ENCODE measurements around the gene CWC27.
A peak's percentile ranks its signal among the peaks of the same experiment; 100 is the strongest.
"Not testable (repeated sequence)": the region's sequence is repeated elsewhere in the genome, so short reads cannot be mapped to it uniquely, and the experiment has no call there.

CWC27 gene

DNA sequence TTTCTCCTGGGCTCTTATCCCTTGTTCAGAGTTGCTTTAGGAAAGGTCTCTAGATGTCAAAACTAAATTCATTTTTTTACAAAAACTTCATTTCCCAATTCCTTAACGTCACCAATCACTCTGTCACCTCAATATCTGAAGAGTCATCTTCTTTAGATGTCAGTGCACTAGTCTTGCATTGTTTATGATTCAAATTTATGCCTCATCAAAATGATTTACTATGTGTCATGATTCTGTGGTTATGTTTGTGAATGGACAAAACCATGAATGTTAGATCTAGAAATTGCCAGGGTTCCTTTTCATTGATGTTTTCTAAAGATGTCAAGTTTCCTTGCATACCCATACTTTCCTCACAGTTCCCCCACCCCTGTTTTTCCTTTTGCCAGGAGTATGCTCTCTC lies 21.5 kb downstream of the CWC27 start:
- no peak for DNase-seq

DNA sequence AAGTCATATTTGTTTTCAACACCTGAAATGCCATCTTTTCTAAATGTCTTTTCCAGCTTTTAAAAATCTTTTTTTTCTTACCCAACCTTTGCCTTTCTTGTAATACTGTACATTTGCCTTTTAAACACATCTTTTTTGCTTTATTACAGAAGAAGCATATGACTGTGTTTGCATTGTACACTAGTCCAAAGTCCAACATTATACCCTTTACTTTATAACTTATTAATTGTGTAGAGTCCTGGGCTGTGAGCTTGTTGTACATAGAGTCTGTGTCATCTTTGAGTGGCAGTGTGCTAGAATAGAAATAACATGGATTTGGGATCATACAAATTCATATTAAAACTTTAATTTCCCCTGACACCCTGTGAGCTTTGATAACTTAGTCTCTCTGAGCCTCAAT lies 23.7 kb downstream of the CWC27 start:
- no peak for DNase-seq

DNA sequence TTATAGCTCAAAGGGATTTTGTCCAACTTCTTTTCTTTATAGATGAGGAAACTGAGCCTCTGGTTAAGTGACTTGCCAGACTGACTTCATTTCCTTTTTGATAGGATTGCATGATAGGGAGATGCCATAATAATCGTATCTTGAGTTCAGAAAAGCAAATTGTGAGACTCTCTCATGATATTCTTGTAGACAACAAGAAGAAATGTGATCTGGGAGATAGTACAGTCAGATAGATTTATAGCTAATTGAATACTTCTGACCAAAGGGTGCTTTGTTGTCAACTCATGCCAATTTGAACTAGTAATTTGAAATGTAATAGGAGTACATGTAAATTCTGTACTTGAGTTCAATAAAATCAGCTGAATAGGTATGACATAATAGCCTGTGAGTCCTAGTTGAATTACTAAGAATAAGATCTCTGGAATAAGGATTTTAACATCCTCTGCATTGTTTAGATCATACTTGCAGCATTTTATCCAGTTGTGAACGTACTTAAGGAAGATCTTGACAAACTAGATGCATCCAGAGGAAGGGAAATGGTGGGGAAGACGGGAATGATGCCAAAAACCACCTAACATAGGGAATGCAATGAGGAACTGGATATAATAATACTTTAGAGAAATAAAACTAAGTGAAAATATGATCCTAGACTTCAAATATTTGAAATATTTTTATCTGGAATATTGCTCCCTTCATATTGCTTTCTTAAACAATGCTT lies 25.5 kb downstream of the CWC27 start:
- DNase-seq = no peak

DNA sequence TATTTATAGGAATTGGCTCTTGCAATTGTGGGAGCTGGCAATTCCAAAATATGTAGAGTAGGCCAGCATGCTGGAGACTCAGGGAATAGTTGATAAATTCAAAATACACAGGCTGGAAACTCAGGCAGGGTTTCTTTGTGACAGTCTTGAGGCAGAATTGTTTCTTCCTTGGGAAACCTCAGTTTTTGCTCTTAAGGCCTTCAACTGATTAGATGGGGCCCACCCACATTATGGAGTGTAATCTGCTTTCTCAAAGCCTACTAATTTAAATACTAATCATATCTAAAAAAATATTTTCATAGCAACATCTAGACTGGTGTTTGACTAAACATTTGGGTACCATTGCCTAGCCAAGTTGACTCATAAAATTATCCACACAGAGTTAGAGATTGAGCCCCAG lies 27.6 kb downstream of the CWC27 start:
- no peak for DNase-seq

GRCh38 chr5:64800926-64801325 lies 32.2 kb downstream of the CWC27 start:
- DNase-seq = no peak

DNA sequence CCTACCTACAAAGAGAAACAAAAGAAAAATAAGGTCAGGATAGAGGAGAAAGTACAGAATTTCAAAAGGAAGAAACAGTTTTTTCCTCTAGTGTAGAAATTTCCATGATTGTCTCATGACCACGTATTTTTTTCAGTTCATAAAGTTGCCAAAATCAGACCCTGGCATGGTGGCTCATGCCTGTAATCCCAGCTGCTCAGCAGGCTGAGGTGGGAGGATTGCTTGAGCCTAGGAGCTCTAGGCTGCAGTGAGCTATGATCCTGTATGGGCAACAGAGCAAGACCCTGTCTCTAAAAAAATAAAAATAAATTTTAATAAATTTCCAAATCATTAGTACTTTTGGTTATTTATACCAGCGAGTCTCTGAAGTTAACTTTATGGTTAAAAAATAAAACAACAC lies 37.8 kb downstream of the CWC27 start:
- DNase-seq = no peak

DNA sequence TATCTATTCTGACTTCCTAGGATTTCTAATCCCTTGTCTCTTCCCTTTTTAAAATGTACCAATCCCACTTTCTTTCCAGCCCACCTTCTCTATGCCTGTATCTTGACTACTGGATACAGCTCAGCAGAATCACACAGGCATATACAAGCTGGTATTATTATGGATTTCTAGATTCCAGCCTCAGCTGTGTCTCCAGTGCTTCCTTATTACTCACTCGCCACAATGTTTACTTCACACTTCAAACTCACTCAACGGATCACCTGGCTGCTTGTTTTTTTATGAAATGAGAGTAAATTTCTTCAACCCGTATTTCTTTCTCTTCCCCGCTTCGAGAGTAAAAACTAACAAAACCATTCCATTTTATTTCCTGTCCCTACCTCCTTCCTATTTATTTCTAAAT lies 38.8 kb downstream of the CWC27 start:
- DNase-seq = no peak

- peak; percentile 21 for DNase-seq
These were observed 42.4 kb downstream of the CWC27 start for GRCh38 chr5:64811050-64811640.

GRCh38 chr5:64814073-64814472 lies 45.3 kb downstream of the CWC27 start:
- no peak for DNase-seq

- no peak for DNase-seq
These were observed 49.5 kb downstream of the CWC27 start for GRCh38 chr5:64818245-64818644.

DNA sequence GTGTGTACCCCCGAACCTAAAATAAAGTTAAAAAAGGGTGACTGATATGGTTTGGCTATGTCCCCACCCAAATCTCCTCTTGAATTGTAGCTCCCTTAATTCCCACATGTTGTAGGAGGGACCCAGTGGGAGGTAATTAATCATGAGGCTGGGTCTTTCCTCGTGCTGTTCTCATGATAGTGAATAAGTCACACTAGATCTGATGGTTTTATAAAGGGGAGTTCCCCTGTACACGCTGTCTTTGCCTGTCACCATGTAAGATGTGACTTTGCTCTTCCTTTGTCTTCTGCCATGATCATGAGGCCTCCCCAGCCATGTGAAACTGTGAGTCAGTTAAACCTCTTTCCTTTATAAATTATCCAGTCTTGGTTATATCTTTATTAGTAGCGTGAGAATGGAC lies 50.6 kb downstream of the CWC27 start:
- not testable (repeated sequence) for DNase-seq

DNA sequence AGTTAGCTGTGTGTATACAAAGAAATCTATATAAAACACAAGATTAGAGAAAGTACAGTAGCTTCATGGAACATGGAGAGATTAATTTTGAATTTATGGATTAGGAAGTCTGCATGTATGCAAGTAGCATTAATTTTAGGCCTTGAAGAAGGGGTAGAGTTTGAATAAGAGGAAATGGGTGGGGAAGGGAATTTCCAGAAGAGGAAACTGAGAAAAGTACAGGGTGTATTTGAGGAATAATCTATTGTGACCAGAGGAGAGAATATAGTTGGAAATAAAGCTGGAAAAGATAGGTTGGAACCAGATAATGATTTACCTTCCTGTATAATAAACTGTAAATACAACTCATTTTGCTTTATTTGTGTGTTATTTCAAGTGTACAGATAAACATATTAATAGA lies 53.6 kb downstream of the CWC27 start:
- no peak for DNase-seq

GRCh38 chr5:64826541-64826940 lies 57.8 kb downstream of the CWC27 start:
- no peak for DNase-seq

GRCh38 chr5:64827703-64828102 lies 59.0 kb downstream of the CWC27 start:
- DNase-seq = no peak

- not testable (repeated sequence) for DNase-seq
These were observed 61.9 kb downstream of the CWC27 start for GRCh38 chr5:64830650-64831049.

DNA sequence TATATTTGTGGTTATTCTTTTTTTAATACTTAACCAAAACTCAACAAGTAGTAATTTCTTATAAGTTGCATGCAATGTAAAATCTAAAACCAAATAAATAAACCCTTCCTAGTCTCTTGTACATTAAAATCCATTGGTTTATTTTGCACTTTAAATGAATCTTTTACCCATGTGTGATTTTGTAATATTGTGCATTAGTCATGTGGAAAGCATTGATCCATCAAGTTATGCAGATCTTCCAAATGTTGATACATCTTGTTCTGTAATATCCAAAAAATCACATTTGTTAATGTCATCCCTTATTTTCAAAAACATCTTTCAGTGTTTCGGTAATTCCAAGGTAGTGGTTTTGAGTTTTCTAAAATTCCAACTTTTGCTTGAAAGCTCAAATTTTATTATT lies 63.3 kb downstream of the CWC27 start:
- no peak for DNase-seq

DNA sequence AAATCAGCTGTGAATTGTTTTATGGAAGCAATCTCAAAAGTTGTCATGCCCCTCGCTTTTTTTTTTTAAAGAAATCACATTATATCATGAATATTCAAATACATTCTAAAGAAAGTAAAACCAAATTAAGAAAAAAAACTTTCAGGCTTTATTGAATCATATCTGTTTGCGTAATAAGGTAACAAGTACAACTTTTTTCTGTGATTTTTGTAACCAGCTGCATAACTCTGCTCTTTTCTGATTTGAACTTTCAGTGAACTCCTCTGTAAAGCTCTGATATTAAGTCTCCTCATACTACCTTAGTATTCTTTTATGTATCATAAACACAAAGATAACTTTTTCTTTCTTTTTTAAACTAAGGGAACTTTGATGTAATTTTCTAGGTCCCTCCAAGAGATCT lies 65.3 kb downstream of the CWC27 start:
- no peak for DNase-seq

DNA sequence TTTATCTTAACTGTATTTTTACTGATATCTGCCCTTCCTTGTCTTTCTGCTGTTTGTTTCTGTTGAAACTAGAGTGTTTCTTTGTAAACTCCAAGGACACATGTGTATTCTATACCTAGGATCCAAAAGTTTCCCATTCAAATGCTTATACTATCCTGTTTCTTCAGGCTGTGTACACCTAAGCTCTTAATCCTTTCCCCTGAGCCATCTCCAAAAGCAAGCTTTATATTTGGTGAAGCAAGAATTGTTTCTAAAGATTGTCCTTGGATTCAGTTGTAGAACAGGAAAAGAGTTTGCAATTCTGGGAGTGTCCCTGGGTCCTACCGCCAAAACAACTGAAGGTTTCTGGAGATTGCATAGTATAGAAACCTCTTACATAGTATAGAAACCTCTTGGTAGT lies 65.9 kb downstream of the CWC27 start:
- no peak for DNase-seq

DNA sequence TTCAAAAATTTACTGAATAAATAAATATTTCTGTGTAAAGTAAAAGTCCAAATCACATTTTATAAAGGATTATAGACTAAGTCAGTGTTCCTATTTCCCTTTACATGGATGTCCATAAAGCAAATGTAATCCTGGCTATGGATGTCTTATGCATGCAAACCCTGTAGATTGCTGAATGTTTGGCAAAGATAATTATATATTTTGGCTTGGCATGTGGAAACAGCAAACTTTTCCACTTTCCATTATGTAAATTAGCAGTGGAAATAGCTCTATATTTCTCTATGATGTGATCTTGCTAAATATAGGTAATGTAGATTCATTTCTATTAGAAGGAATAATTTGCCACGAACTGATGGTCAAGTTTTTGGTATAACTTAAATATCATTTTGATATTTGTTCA lies 66.5 kb downstream of the CWC27 start:
- no peak for DNase-seq

- DNase-seq = no peak
These were observed 67.5 kb downstream of the CWC27 start for GRCh38 chr5:64836190-64836755.

GRCh38 chr5:64836786-64837185 lies 68.1 kb downstream of the CWC27 start:
- no peak for DNase-seq

GRCh38 chr5:64838376-64838775 lies 69.6 kb downstream of the CWC27 start:
- no peak for DNase-seq

GRCh38 chr5:64838803-64839202 lies 70.1 kb downstream of the CWC27 start:
- no peak for DNase-seq

- DNase-seq = no peak
These were observed 71.2 kb downstream of the CWC27 start for GRCh38 chr5:64839936-64840335.

DNA sequence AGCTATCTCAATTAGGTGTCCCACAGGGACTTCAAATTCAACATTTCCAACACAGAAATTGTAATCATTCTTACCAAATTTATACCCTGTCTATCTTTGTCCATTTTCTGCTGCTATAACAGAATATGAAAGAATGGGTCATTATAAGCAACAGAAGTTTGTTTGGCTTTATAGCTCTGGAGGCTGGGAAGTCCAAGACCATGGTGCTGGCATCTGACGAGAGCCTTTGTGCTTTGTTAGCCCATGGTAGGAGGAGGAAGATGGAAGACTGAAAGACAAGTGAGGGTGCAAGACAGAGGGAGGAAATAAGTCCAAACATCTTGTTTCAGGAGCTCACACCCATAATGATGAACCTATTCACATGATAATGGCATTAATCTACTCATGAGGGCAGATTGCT lies 72.2 kb downstream of the CWC27 start:
- no peak for DNase-seq

All from GDM1 (cell line).